GM19397 (cell line): ENCODE measurements around the gene CLTCL1.
"Not testable (repeated sequence)": the region's sequence is repeated elsewhere in the genome, so short reads cannot be mapped to it uniquely, and the experiment has no call there.

Experiments used
- ATAC-seq: cut with Tn5 transposase; IDR thresholded peaks from one replicate; pipeline ENCODE4 v1.9.1; 2021; ENCODE audit warnings: mild to moderate bottlenecking, moderate library complexity; ENCODE audit not compliant: unreplicated experiment

CLTCL1 gene

DNA sequence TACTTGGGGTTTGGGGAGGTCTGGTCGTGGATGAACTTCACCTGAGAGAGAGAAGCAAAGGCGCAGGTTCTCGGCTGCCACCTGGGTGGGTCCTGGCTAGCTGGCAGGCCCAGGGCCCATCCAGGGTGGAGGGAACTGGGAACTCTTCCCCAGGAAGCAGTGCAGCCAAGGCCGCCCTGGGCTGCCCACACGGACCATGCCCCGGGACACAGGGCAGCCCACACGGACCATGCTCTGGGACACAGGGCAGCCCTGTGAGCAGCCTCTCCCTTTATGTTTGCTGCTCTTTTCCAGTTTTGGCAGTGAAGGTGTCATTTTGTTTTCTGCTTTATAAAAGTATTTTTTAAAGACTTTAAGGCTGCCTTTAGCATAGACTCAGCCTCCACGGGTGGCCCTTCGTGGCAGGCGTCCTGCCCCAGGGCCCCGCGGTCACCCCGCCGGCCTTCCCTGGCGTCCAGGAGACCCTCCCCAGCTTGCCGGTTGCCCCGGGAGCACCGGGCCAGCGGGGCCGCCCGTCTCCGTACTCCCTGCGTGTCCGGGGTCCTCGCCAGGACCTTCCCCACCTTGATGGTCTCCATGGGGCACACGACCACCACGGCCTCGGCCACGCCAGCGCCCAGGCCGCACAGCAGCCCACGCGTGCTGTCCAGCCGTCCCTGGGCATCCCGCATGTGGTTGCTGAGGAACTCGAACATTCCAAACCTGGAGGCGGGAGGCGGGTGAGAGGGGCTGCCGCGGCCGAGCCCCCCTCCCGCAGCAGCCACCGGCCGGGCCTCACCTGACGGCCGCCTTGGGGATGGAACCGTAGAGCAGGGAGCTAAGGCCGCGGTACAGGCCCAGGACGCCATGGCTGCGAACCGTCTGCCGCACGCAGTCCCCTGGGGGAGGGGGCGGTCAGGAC is 114.1 kb downstream of the CLTCL1 start:
- ATAC-seq: no peak

DNA sequence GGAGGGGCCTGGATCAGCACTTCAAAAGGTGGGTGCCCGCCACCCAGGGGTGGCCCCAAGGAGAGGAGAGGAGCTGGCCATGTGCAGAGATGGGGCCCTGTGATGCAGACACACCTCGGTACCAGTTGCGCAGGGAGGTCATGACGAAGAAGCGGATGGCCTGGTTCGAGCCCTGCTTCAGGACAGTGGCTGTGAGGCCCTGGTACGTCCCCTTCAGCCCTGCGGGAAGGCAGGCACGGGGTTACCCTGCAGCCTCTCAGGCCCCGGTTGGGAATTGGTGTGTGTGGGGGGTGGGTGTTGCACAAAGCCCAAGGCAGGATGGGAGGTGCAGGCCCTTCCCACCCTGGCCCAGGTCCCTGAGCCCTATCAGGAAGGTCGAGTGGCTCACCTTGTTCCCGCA is 114.8 kb downstream of the CLTCL1 start:
- no peak for ATAC-seq

DNA sequence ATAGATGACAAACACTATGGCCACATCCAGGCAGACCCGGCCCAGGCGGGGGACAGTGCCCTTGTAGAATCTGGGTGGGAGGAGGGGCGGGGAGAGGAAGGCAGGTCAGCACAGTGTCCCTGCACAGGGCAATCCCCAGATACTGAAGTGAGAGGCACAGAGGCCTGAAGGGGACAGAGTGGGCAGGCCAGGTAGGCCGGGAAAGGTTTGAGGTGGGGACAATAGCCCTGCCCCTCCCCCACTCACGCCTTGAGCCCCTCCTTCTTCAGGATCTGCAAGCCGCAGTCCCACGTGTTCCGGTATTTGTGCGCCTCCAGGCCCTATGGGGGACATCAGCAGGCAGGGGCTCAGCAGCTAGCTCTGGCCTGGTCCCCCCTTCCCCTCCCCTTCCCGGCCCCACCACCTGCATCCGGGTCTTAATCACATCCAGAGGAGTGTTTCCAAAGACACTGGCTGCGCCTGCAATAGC is 115.3 kb downstream of the CLTCL1 start:
- no peak for ATAC-seq

DNA sequence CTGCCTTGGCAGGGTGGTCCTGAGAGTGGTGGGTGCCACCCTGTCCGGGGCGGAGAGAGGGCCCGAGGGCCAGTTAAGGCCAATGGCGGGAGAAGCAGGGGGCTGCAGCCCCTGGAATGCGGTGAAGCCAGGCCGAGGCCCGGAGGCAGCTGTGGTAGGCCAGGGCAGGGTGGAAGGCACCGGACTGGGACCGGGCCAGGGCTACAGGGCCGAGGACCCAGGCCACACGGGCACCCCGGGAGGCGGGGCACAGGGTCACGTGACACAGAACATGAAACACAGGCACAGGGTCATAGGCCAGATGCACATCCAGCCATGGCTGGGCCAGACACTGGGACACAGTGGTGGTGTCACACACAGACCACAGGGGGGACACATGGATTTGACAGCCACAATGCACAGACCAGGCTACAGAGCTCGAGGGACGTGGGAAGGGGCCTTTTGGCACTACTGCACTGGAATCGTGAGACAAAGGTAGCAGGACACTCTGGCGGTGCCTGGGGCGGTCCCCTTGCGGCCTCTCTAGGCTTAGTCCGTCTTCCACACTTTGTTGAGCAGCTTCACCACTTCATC is 115.8 kb downstream of the CLTCL1 start:
- ATAC-seq: no peak

DNA sequence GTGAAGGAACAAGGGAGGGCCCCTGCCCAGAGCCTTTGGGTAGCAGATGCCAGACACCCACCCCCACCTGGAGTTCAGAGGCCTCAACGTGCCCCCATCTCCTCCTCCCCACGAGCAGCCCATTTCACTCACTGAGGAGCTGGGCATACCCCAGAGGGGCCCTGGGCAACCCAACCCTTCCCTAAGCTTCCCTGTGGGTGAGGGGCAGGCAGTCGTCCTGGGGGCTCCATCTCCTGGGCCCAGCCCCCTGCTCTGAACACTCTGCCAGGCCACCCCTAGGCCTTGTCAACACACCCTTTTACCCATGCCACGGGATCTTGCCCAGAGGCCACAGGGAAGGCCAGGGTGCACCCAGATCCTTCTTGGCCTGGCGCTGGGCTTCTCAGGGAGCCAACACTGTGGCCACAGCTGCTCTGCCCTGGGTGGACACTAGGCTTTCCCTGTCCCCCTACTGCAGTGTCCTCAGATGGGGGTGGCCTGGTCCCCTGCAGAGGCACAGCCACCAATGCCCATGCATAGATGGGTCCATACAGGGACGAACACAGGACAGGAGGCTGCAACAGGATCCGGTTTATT is 116.4 kb downstream of the CLTCL1 start:
- ATAC-seq: no peak

DNA sequence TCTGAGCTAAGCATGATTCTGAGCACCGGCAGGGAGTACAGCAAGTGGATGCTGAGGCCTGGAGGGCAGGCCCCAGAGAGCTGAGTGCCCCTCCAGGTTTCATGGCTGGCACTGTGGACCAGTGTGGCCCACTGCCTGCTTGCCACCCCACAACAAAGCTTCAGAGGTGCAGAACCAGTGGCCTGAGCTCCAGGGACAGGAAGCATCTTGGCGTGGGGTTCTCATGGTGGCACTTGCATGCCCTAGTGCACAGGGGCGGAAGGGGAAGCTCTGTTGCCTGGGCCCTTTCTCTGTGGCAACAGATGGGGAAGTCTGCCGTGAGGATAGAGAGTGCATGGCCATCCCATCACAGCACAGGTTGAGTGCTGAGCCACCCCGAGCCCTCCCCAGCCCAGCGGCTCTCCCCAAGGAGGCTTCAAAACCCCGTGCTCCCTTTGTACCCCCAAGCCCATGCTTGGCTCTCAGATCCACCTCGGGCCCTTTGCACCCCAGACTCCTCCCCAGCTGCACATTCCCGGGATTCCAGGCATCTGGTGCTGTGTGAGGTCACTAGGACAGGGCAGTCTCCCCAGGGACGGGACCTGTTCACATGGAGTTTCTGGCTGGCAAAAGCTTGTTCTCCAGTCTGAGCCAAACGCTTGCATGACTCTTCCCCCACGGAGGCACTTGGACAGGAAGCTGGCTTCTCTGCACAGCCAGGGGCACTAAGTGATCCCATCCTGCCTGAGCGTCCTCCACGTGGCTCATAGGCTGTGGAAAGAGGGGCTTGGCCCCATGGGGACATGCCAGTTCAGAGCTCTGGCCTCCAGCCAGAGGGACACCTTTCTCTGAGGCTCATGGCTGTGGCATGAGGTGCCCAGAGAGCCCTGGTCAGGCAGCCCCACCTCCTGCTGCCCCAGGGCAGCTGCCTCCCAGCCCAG is 117.2 kb downstream of the CLTCL1 start:
- ATAC-seq: no peak

DNA sequence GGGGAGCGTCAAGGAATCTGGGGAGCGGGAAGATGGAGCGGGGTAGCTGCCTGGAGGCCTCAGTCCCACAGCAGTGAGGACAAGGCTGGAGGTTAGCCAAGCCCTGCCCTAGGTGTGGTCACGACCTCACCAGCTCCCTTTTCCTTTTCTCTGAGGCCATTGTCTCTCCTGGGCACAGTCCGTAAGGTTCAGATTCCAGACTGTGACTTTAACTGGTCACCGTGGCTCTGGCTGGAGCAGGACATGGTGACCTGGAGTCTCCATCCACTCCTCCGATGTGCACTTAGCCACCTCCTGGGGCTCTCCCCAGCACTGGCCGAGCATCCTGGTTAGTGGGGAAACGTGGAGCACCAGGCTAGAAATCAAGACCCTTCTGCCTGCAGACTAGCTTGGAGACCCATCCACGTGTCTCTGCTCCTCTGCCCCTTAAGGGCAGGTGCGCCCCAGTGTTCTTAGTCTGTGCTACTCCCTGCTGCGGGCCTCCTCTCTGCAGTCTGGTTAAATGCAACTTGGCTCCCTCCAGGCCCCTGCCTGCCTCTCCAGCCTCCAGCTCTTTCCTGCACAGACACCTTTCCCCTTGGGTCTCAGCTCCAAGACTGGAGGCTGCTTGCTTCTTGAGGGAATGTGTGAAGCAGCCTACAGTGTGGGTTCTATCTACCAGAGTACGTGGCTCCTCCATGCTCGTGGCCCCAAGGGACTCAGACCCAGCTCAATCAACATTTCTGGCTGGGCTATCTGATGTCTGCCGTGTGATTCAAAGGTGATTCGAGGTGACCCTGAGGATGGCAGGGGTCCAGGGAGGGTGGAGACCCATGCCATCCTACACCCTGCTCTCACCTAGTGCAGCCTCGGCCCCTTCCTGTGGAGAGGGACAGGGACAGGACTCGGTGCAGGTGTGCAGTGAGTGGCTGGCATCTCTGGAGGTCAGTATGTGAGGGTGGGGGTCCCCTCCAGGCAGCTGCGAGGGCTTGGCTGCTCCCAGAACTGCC is 118.2 kb downstream of the CLTCL1 start:
- ATAC-seq: no peak

DNA sequence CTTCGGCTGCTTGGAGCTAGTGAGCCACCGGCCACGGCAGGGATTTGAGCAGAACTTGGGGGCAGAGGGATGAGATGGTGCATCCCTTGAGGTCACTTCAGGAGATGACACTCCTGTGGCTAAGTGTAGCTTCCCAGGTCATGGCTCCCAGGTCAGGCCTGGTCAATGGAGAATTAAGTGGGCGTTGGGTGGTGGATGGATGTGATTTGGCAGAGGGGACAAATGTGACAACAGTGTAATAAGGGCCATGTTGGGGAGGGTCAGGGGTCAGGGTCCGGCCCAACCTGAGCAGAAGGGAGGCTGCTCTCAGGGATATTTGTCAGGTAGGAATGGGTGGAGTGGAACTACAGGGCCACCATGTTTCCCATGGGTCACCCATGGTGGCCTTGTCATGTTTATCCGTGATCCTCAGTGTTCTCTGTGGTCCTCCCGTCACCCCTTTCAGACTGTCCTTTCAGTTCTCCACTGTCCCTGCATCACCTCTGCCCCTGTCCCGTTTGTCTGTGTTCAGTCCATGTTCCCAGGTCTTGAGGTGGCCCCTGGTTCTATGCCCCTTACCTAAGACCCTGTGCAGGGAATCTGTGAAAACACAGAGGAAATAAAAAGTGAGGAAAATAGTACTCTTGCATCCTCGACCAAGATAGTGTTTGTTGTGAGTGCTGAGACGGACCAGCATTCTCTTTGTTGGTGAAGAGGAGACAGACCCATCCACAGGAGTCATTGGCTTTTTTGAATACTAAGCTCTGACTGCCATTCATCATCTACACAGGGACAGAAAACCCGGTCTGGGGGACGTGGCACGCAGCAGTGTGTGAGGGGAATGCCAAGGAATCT is 119.1 kb downstream of the CLTCL1 start:
- no peak for ATAC-seq

DNA sequence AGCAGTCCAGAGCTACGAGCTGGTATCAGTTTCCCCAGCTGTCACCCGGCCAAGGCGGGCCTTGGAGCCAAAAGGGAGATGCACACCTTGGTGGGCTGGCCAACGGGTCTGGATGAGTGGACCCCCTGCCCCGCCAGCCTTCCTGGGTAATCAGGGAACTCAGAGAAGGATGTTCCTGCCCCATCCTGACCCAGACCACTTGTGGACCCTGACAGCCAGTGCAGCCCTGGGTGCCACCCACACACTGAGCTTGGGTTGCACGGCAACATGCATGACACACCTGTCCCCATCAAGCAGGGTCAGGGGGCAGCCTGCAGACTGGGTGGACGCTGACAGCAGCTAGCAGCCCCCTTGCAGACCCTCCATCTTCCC is 121.6 kb downstream of the CLTCL1 start:
- ATAC-seq: no peak

DNA sequence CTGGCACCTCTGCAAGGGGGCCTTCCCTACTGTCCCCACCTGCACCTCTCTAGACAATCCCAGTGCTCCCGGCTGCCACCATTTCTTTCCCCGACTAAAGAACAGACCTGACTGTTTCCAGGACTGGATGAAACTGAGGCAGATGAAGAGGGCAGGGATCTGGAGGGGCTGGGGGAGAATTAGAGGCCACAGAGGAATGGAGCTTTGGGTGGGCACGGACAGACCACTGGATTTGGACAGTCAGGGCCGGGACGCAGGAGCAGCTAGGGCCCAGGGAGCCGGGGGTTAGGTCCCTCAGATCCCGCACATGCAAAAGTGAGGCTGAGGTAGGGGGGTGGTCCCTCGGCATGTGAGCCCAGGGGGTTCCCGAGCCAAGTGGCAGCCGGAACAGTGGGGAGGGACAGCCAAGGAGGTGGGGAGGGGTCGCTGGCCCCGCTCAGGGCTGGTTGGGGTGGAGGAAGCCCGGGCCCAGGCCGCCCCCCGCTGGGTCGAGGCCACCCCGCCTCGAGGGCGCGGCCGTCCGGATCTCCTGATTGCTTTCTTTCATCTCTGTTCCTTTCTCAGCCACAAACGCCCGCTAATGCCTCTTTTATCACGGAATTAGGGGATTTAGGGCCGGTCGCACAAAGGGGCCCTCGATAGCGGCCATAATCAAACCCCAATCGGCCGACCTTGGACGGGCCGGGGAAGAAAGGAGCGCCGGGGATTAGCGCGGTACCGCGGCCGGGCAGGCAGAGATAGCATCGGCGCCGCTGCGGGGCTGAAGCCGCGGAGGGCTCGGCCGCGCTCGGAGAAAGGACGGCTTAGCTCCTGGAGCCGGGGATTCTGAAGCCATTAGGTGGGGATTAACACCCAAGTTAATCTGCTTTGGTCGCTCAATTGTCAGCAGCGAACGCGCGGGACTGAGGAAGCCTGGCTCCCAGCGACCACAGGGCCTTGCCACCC is 122.2 kb downstream of the CLTCL1 start:
- no peak for ATAC-seq

DNA sequence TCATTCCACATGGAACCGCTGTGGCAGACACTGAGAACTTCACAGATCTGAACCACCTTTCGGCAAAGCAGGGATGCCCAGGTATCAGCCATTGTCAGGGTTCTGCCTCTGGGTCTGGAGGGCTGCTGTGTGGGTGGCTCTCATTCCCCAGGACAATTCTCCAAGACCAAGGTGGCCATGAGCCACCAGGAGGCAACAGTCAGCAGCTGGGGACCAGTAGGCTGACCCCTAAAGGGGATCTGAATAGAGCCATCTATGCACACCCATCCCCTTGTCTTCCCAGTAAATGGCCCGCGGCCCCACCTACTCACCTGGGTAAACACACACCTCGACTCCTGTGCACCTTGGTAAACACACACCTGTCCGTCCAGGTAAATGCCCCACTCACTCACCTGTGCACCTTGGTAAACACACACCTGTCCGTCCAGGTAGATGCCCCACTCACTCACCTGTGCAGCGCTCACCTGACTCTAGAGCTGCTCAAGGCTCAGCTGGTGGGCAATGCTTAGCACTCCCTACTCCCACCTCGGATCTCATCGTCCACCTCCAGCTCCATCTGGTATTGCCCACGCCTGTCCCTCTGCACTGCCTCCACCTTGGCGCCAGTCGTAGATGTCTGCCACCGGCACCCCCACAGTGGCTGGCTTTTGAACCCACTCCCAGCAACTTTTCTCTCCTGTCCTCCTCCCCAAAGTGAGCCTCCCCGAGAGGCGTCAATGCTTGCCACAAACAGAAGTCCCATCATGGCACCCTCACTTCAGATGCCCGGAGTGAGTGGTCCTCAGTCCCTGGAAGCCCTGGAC is 123.2 kb downstream of the CLTCL1 start:
- no peak for ATAC-seq

DNA sequence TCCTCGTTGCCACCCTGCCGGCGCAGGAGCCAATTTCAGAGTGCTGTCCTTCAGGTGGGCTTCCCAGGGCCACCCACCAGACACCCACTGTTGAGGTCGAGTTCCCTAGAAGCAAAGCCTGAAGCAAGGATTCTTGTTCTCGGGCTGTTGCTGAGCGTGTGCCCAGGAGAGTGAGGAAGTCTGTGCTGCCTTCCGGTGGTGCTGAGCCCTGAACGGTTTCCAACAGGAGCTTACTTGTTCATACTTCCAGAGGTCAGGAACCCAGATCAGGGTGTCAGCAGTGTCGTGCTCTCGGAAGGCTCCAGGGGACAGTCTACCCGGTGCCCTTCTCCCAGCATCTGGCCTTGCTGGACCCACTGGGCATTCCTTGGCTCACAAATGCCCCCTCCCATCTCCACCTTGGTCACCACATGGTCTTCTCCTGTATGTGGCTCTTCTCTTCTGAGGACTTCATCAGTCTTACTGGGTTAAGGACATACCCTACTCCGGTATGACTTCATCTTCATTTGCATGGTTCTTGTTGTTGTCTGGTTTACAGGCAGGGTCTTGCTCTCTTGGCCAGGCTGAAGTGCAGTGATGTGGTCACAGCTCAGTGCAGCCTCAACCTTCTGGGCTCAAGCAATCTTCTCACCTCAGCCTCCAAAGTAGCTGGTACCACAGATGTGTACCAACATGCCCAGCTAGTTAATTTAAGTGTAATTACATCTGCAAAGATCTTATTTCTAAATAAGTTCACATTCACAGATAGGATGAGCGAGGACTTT is 124.2 kb downstream of the CLTCL1 start:
- ATAC-seq: no peak

DNA sequence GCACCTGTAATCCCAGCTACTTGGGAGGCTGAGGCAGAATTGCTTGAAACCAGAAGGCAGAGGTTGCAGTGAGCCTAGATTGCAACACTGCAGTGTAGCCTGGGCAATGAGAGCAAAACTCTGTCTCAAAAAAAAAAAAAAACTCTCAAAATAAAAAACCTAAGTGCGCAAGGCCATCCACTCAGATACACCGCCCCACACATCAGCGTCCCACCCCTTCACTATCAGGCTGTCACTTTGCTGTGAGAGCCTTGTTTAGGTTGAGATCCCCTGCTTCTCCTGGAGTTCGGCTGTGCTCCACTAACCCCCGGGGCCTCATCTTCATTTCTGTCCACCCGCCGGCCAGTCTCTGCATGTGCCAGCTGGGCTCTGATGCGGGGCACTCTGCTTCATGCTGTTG is 125.1 kb downstream of the CLTCL1 start:
- ATAC-seq: no peak

DNA sequence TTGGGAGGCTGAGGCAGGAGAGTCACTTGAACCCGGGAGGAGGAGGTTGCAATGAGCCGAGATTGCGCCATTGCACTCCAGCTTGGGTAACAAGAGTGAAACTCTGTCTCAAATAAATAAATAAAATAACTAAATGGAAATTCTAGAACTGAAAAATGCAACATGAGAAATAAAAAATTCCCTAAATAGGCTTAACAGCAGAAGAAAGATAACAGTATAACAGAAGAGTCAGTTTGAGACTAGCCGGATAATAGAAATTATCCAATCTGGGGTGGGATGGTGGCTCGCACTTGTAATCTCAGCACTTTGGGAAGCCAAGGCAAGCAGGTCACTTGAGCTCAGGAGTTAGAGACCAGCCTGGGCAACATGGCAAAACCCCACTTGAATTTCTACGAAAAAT is 127.1 kb downstream of the CLTCL1 start:
- ATAC-seq: no peak

DNA sequence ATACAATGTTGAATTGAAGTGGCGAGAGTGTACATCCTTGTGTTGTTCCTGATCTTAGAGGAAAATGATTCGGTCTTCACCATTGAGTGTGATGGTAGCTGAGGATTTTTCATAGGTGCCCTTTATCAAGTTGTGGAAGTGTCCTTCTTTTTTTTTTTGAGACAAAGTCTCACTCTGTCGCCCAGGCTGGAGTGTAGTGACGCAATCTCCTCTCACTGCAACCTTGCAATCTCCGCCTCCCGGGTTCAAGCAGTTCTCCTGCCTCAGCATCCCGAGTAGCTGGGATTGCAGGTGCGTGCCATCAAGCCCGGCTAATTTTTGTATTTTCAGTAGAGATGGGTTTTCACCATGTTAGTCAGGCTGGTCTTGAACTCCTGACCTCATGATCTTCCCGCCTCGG is 132.9 kb downstream of the CLTCL1 start:
- not testable (repeated sequence) for ATAC-seq

DNA sequence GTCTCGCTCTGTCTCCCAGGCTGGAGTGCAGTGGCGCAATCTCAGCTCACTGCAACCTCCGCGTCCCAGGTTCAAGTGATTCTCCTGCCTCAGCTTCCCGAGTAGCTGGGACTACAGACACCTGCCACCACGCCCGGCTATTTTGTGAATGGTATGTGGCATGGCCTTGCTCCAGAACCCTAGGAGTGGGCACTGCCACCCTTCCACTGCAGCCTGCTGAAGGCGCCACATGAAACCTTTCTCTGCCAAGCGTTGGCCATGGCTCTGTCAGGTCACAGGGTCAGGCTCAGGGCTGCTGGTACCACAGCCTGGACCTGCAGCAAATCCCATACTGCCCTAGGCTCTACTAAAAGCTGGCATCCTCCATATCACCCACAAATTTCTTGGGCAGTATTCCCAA is 135.4 kb downstream of the CLTCL1 start:
- ATAC-seq: not testable (repeated sequence)
